Mammary epithelial cell (primary cell): ENCODE measurements around the gene SEL1L.

Experiments used
- CTCF ChIP-seq, 2 donors: IDR thresholded peaks in 1 of 2; conservative IDR thresholded peaks in 1 of 2; 2 replicates each; pipeline ENCODE4 v1.5.1; 2011 to 2012; ENCODE audit warnings: inconsistent platforms in 2 of 2, low read length in 2 of 2, mild to moderate bottlenecking in 2 of 2, control low read depth in 1 of 2, low read depth in 1 of 2; ENCODE audit not compliant: insufficient read depth in 1 of 2; ENCODE audit errors: extremely low read depth in 1 of 2
- EZH2 ChIP-seq: IDR thresholded peaks from 2 replicates; pipeline ENCODE4 v1.6.1; 2012; ENCODE audit warnings: low read length, inconsistent platforms, borderline replicate concordance

GRCh38 chr14:81474148-81474492 is 59.5 kb downstream of the SEL1L start:
- TF ChIP-seq EZH2 (no peak), CTCF (conservative IDR thresholded peaks at IDR 0.05 in 1 of 2, IDR thresholded peaks at IDR 0.05 in 1 of 2; ENCODE audit: extremely low read depth in 1 of 2, insufficient read depth in 1 of 2, low read depth in 1 of 2, low read length in 2 of 2) (no peak)
